Liver (tissue), 3 donors: ENCODE measurements around the gene AOAH.

Source experiments
- ATF3 ChIP-seq: IDR thresholded peaks from 2 replicates; pipeline ENCODE4 v1.6.1; 2016; ENCODE audit warnings: antibody characterized with exemption
- CTCF ChIP-seq: fragments of 150-350 bp; IDR thresholded peaks from 2 replicates; pipeline ENCODE4 v1.5.1; 2017; ENCODE audit warnings: improper control_type of control experiment, low read depth, low read length; ENCODE audit not compliant: missing input control
- EGR1 ChIP-seq, 2 donors: IDR thresholded peaks; 2 replicates each; pipeline ENCODE4 v1.6.1; 2016 to 2018; ENCODE audit warnings: antibody characterized with exemption in 2 of 2, low read depth in 2 of 2
- FOXA1 ChIP-seq: IDR thresholded peaks from 2 replicates; pipeline ENCODE4 v1.6.1; 2016; ENCODE audit warnings: antibody characterized with exemption
- GABPA ChIP-seq, 2 donors: IDR thresholded peaks in 1 of 2; conservative IDR thresholded peaks in 1 of 2; 2 replicates each; pipeline ENCODE4 v1.6.1; 2016; ENCODE audit warnings: antibody characterized with exemption in 2 of 2, mild to moderate bottlenecking in 1 of 2, moderate library complexity in 1 of 2
- HNF4A ChIP-seq, 2 donors: conservative IDR thresholded peaks; 2 replicates each; pipeline ENCODE4 v1.6.1; 2016; ENCODE audit warnings: antibody characterized with exemption in 2 of 2, mild to moderate bottlenecking in 2 of 2
- HNF4G ChIP-seq: IDR thresholded peaks from 2 replicates; pipeline ENCODE4 v1.6.1; 2016; ENCODE audit warnings: antibody characterized with exemption
- JUND ChIP-seq, 2 donors: IDR thresholded peaks; 2 replicates each; pipeline ENCODE4 v1.6.1; 2016; ENCODE audit warnings: antibody characterized with exemption in 2 of 2
- MAX ChIP-seq: IDR thresholded peaks from 2 replicates; pipeline ENCODE4 v1.6.1; 2016; ENCODE audit warnings: antibody characterized with exemption
- REST ChIP-seq: IDR thresholded peaks from 2 replicates; pipeline ENCODE4 v1.6.1; 2016; ENCODE audit warnings: antibody characterized with exemption, mild to moderate bottlenecking
- TAF1 ChIP-seq: conservative IDR thresholded peaks from 2 replicates; pipeline ENCODE4 v1.6.1; 2016; ENCODE audit warnings: antibody characterized with exemption, mild to moderate bottlenecking
- YY1 ChIP-seq: IDR thresholded peaks from 2 replicates; pipeline ENCODE4 v1.6.1; 2016; ENCODE audit warnings: antibody characterized with exemption, mild to moderate bottlenecking
- ZBTB33 ChIP-seq: IDR thresholded peaks from 2 replicates; pipeline ENCODE4 v1.6.1; 2016; ENCODE audit warnings: antibody characterized with exemption
- donor health status: healthy.
- donor health status: healthy.

- TF ChIP-seq CTCF = no peak
- TF ChIP-seq GABPA (IDR thresholded peaks at IDR 0.05 in 1 of 2, conservative IDR thresholded peaks at IDR 0.05 in 1 of 2) = no peak
- no peak for TF ChIP-seq YY1
- no peak for TF ChIP-seq MAX
- TF ChIP-seq ZBTB33 = no peak
- no peak for TF ChIP-seq JUND (IDR thresholded peaks at IDR 0.05)
- no peak for TF ChIP-seq ATF3
- no peak for TF ChIP-seq REST
- TF ChIP-seq TAF1 = no peak
- TF ChIP-seq HNF4A (conservative IDR thresholded peaks at IDR 0.05) = no peak
- TF ChIP-seq FOXA1 = no peak
- TF ChIP-seq HNF4G = no peak
- TF ChIP-seq EGR1 (IDR thresholded peaks at IDR 0.05; ENCODE audit: low read depth in 2 of 2) = no peak
Observed at GRCh38 chr7:36684954-36685353, 39.3 kb downstream of the AOAH start.
